ENCODE data around the gene ANKRD52.
A peak's percentile ranks its signal among the peaks of the same experiment; 100 is the strongest.
"Not testable (repeated sequence)": the region's sequence is repeated elsewhere in the genome, so short reads cannot be mapped to it uniquely, and the experiment has no call there.

The ANKRD52 gene

GRCh38 chr12:56202838-56203237 lies 55.3 kb downstream of the ANKRD52 start:
- H3K36me3 ChIP-seq (ENCODE audit: insufficient read depth, low read length) = peaks cover 32% of the 10 kb centered on the region
- no peak overlapping the region for H3K9ac ChIP-seq (ENCODE audit: low read length)
- H3K4me3 ChIP-seq (ENCODE audit: low read depth in 1 of 2, low read length in 2 of 2) = no peak overlapping the region
- H3K9me3 ChIP-seq (ENCODE audit: low read length) = no peaks in the 10 kb centered on the region
- peaks cover 4% of the 10 kb centered on the region for H3K4me1 ChIP-seq (ENCODE audit: insufficient read depth, low read length)
- no peaks in the 10 kb centered on the region for H3K27me3 ChIP-seq (ENCODE audit: control insufficient read depth in 1 of 2, insufficient read depth in 2 of 2, low read length in 2 of 2)
- no peak overlapping the region for H3K27ac ChIP-seq (ENCODE audit: low read depth, low read length)

GRCh38 chr12:56202366-56202765 lies 55.8 kb downstream of the ANKRD52 start:
- Histone ChIP-seq H3K27me3 (ENCODE audit: control insufficient read depth in 1 of 2, insufficient read depth in 2 of 2, low read length in 2 of 2) (no peaks in the 10 kb centered on the region), H3K9ac (ENCODE audit: low read length) (no peak overlapping the region), H3K27ac (ENCODE audit: low read depth, low read length) (no peak overlapping the region)

GRCh38 chr12:56198836-56199235 lies 59.3 kb downstream of the ANKRD52 start:
- Histone ChIP-seq H3K4me3 (ENCODE audit: low read depth in 1 of 2, low read length in 2 of 2) (no peak overlapping the region), H3K9me3 (ENCODE audit: low read length) (no peaks in the 10 kb centered on the region), H3K9ac (ENCODE audit: low read length) (no peak overlapping the region), H3K27me3 (ENCODE audit: control insufficient read depth in 1 of 2, insufficient read depth in 2 of 2, low read length in 2 of 2) (no peaks in the 10 kb centered on the region), H3K27ac (ENCODE audit: low read depth, low read length) (no peak overlapping the region), H3K36me3 (ENCODE audit: insufficient read depth, low read length) (no peaks in the 10 kb centered on the region), H3K4me1 (ENCODE audit: insufficient read depth, low read length) (peaks cover 4% of the 10 kb centered on the region)

More at GRCh38 chr12:56202366-56202765, 55.8 kb downstream of the ANKRD52 start:
- peaks cover 4% of the 10 kb centered on the region for H3K4me1 ChIP-seq (ENCODE audit: insufficient read depth, low read length)
- H3K36me3 ChIP-seq (ENCODE audit: insufficient read depth, low read length) = peaks cover 27% of the 10 kb centered on the region
- no peaks in the 10 kb centered on the region for H3K9me3 ChIP-seq (ENCODE audit: low read length)
- no peak overlapping the region for H3K4me3 ChIP-seq (ENCODE audit: low read depth in 1 of 2, low read length in 2 of 2)

- Histone ChIP-seq H3K27ac (ENCODE audit: low read depth, low read length) (no peak overlapping the region), H3K9ac (ENCODE audit: low read length) (no peak overlapping the region), H3K27me3 (ENCODE audit: control insufficient read depth in 1 of 2, insufficient read depth in 2 of 2, low read length in 2 of 2) (no peaks in the 10 kb centered on the region), H3K9me3 (ENCODE audit: low read length) (no peaks in the 10 kb centered on the region), H3K4me1 (ENCODE audit: insufficient read depth, low read length) (peaks cover 7% of the 10 kb centered on the region), H3K4me3 (ENCODE audit: low read depth in 1 of 2, low read length in 2 of 2) (no peak overlapping the region), H3K36me3 (ENCODE audit: insufficient read depth, low read length) (no peaks in the 10 kb centered on the region)
These were observed 60.1 kb downstream of the ANKRD52 start for GRCh38 chr12:56197921-56198635.

- H3K27ac ChIP-seq (ENCODE audit: low read depth, low read length); H3K4me1 ChIP-seq (ENCODE audit: insufficient read depth, low read length); H3K9ac ChIP-seq (ENCODE audit: low read length): not testable (repeated sequence)
These were observed 61.2 kb downstream of the ANKRD52 start for GRCh38 chr12:56196818-56197550.

GRCh38 chr12:56193025-56193578 lies 65.1 kb downstream of the ANKRD52 start:
- H3K27me3 ChIP-seq (ENCODE audit: control insufficient read depth in 1 of 2, insufficient read depth in 2 of 2, low read length in 2 of 2) = no peaks in the 10 kb centered on the region
- H3K4me3 ChIP-seq (ENCODE audit: low read depth in 1 of 2, low read length in 2 of 2) = no peak overlapping the region
- H3K9me3 ChIP-seq (ENCODE audit: low read length) = no peaks in the 10 kb centered on the region
- H3K27ac ChIP-seq (ENCODE audit: low read depth, low read length) = no peak overlapping the region
- H3K9ac ChIP-seq (ENCODE audit: low read length) = no peak overlapping the region
- no peaks in the 10 kb centered on the region for H3K36me3 ChIP-seq (ENCODE audit: insufficient read depth, low read length)
- peaks cover 7% of the 10 kb centered on the region for H3K4me1 ChIP-seq (ENCODE audit: insufficient read depth, low read length)

More at GRCh38 chr12:56196818-56197550, 61.2 kb downstream of the ANKRD52 start:
- not testable (repeated sequence) for H3K4me3 ChIP-seq (ENCODE audit: low read depth in 1 of 2, low read length in 2 of 2); H3K27me3 ChIP-seq (ENCODE audit: control insufficient read depth in 1 of 2, insufficient read depth in 2 of 2, low read length in 2 of 2); H3K36me3 ChIP-seq (ENCODE audit: insufficient read depth, low read length); H3K9me3 ChIP-seq (ENCODE audit: low read length)

GRCh38 chr12:56192582-56192981 lies 65.6 kb downstream of the ANKRD52 start:
- H3K36me3 ChIP-seq (ENCODE audit: insufficient read depth, low read length) = no peaks in the 10 kb centered on the region
- H3K4me3 ChIP-seq (ENCODE audit: low read depth in 1 of 2, low read length in 2 of 2) = no peak overlapping the region
- no peak overlapping the region for H3K27ac ChIP-seq (ENCODE audit: low read depth, low read length)
- peaks cover 13% of the 10 kb centered on the region for H3K4me1 ChIP-seq (ENCODE audit: insufficient read depth, low read length)
- H3K9ac ChIP-seq (ENCODE audit: low read length) = no peak overlapping the region
- H3K9me3 ChIP-seq (ENCODE audit: low read length) = no peaks in the 10 kb centered on the region
- no peaks in the 10 kb centered on the region for H3K27me3 ChIP-seq (ENCODE audit: control insufficient read depth in 1 of 2, insufficient read depth in 2 of 2, low read length in 2 of 2)

- Histone ChIP-seq H3K36me3 (ENCODE audit: insufficient read depth, low read length) (peaks cover 9% of the 10 kb centered on the region), H3K9ac (ENCODE audit: low read length) (peak overlapping the region; percentile 99), H3K4me1 (ENCODE audit: insufficient read depth, low read length) (peaks cover 18% of the 10 kb centered on the region), H3K27me3 (ENCODE audit: control insufficient read depth in 1 of 2, insufficient read depth in 2 of 2, low read length in 2 of 2) (no peaks in the 10 kb centered on the region), H3K4me3 (ENCODE audit: low read depth in 1 of 2, low read length in 2 of 2) (peak overlapping the region; percentile 70 to 97), H3K9me3 (ENCODE audit: low read length) (no peaks in the 10 kb centered on the region), H3K27ac (ENCODE audit: low read depth, low read length) (peak overlapping the region; percentile 84)
These were observed 67.5 kb downstream of the ANKRD52 start for GRCh38 chr12:56190695-56191155.

GRCh38 chr12:56189918-56190694 lies 68.1 kb downstream of the ANKRD52 start:
- Histone ChIP-seq H3K9ac (ENCODE audit: low read length) (peak overlapping the region; percentile 99), H3K36me3 (ENCODE audit: insufficient read depth, low read length) (peaks cover 14% of the 10 kb centered on the region), H3K27me3 (ENCODE audit: control insufficient read depth in 1 of 2, insufficient read depth in 2 of 2, low read length in 2 of 2) (no peaks in the 10 kb centered on the region), H3K27ac (ENCODE audit: low read depth, low read length) (peak overlapping the region; percentile 84), H3K4me1 (ENCODE audit: insufficient read depth, low read length) (peaks cover 18% of the 10 kb centered on the region), H3K4me3 (ENCODE audit: low read depth in 1 of 2, low read length in 2 of 2) (peak overlapping the region; percentile 70 to 97), H3K9me3 (ENCODE audit: low read length) (no peaks in the 10 kb centered on the region)

GRCh38 chr12:56189099-56189917 lies 68.9 kb downstream of the ANKRD52 start, which contains the start of gene SMARCC2:
TSS of gene SMARCC2 (minus strand) at chr12:56189483. CDS start at chr12:56189461, 22 bp downstream.
- no peaks in the 10 kb centered on the region for H3K9me3 ChIP-seq (ENCODE audit: low read length)
- peaks cover 22% of the 10 kb centered on the region for H3K36me3 ChIP-seq (ENCODE audit: insufficient read depth, low read length)
- H3K27ac ChIP-seq (ENCODE audit: low read depth, low read length) = peak within 1 kb of the TSS; percentile 84
- peak within 1 kb of the TSS; percentile 99 for H3K9ac ChIP-seq (ENCODE audit: low read length)
- peaks cover 18% of the 10 kb centered on the region for H3K4me1 ChIP-seq (ENCODE audit: insufficient read depth, low read length)
- no peaks in the 10 kb centered on the region for H3K27me3 ChIP-seq (ENCODE audit: control insufficient read depth in 1 of 2, insufficient read depth in 2 of 2, low read length in 2 of 2)
- peak within 1 kb of the TSS; percentile 70 to 97 for H3K4me3 ChIP-seq (ENCODE audit: low read depth in 1 of 2, low read length in 2 of 2)

All from muscle layer of colon (tissue), 2 donors.